Measurements from ENCODE around the gene ETV6. TPM values are rescaled to one million over a fixed set of nuclear protein-coding genes. Genes with fewer than 3 reads are reported as not detected.

The ETV6 gene
- total and polyA plus RNA-seq, 12 donors = 2.7 to 33.5 (median 15.2) TPM

- intact Hi-C loops (cut with DNase I) = no loop called here
- no peak overlapping the region for H3K4me3 ChIP-seq
Measured at GRCh38 chr12:11777962-11778361, 128.5 kb downstream of the ETV6 start.

GRCh38 chr12:11778713-11779685 lies 129.5 kb downstream of the ETV6 start:
- peak overlapping the region in 8 of 10 donors; percentile 30 to 70 (median 55) for H3K27ac ChIP-seq
- no peaks in the 10 kb centered on the region for H3K27me3 ChIP-seq
- peak in 7 of 8 donors; percentile 59 to 83 (median 74) for ATAC-seq
- H3K9me3 ChIP-seq = no peaks in the 10 kb centered on the region
- H3K4me3 ChIP-seq = no peak overlapping the region
- 54 to 60% methylated on average over 12 of the region's 12 CpGs for WGBS, 2 donors
- H3K36me3 ChIP-seq = peaks cover 0 to 8% (median 0%) of the 10 kb centered on the region in 9 donors
- intact Hi-C loops (cut with DNase I) = no loop called here
- no peak for TF ChIP-seq CTCF (IDR thresholded peaks at IDR 0.05)
- peaks cover 2 to 54% (median 31%) of the 10 kb centered on the region in 9 donors for H3K4me1 ChIP-seq
- DNase-seq = no peak

More at GRCh38 chr12:11777962-11778361, 128.5 kb downstream of the ETV6 start:
- no peaks in the 10 kb centered on the region for H3K9me3 ChIP-seq
- H3K4me1 ChIP-seq = peaks cover 2 to 60% (median 31%) of the 10 kb centered on the region in 9 donors
- peaks cover 0 to 11% (median 0%) of the 10 kb centered on the region in 9 donors for H3K36me3 ChIP-seq
- WGBS, 2 donors = 80 to 82% methylated on average over 12 of the region's 12 CpGs
- no peak for DNase-seq
- H3K27ac ChIP-seq = peak overlapping the region in 5 of 10 donors; percentile 38 to 70 (median 65)
- ATAC-seq = peak in 3 of 8 donors; percentile 4 to 27 (median 25)
- no peaks in the 10 kb centered on the region for H3K27me3 ChIP-seq
- no peak for TF ChIP-seq CTCF (IDR thresholded peaks at IDR 0.05)

- ATAC-seq (peak in 4 of 8 donors; percentile 14 to 29 (median 22)), DNase-seq (no peak)
- Histone ChIP-seq H3K4me1 (peaks cover 2 to 49% (median 38%) of the 10 kb centered on the region in 9 donors), H3K27me3 (no peaks in the 10 kb centered on the region), H3K9me3 (no peaks in the 10 kb centered on the region), H3K36me3 (peaks cover 0 to 3% (median 0%) of the 10 kb centered on the region in 9 donors), H3K4me3 (no peak overlapping the region), H3K27ac (peak overlapping the region in 4 of 10 donors; percentile 38 to 70 (median 64))
- no peak for TF ChIP-seq CTCF (IDR thresholded peaks at IDR 0.05)
- WGBS, 2 donors = 78 to 80% methylated on average over 6 of the region's 6 CpGs
- intact Hi-C loops (cut with DNase I) = no loop called here
Measured at GRCh38 chr12:11780521-11781101, 131.1 kb downstream of the ETV6 start.

- Histone ChIP-seq H3K36me3 (no peaks in the 10 kb centered on the region), H3K9me3 (no peaks in the 10 kb centered on the region), H3K27ac (no peak overlapping the region), H3K4me1 (peaks cover 2 to 62% (median 56%) of the 10 kb centered on the region in 9 donors), H3K4me3 (no peak overlapping the region), H3K27me3 (no peaks in the 10 kb centered on the region)
- WGBS, 2 donors = 88 to 95% methylated on average over 3 of the region's 3 CpGs
- no peak for TF ChIP-seq CTCF (IDR thresholded peaks at IDR 0.05)
- DNase-seq = no peak
- intact Hi-C loops (cut with DNase I) = no loop called here
- no peak for ATAC-seq
Measured at GRCh38 chr12:11782914-11783420, 133.5 kb downstream of the ETV6 start.
